ENCODE results near the gene ARPC5L.

Gene ARPC5L

DNA sequence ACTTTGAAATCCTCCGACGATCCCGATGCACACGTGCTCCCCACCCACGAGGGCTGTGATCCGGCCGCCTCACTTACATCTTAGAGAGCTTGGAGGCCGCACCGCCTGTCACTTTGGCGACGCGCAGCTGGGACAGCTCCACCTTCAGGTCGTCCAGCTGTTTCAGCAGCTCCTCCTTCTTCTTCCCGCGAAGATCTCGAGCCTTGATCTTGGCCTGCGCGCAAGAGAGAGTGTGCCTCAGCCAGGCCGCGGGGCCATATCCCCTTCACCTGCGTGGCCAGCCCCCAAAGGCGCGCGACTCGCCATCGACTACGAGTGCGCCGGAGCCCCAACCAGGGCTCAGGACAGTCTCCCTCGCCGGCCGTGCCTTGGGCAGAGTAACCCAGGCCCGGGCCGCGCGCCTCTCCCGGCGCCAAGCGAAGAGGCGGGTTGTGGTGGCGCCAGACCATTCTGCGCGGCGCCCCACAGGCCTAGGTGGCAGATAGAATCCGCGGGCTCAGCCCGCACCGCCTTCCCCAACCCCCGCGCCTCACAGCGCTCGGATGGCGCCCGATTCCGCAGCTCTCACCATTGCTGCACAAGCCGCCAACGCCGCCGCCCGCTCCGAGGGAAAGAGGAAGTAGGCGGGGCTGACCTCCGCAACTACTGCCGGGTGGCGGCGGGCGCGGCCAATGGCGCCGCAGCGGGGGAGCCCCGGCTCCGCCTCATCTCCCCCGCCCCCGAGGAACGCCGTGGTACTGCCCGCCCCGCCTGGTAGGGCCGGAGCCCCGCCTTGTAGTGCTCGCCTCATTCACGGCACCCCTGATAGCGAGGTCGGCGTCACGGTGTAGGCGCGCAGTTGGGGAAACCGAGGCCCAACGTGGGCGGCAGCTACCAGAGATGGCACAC, at the start of gene ARPC5L, which contains the start of gene RPL35:
Gene ARPC5L, plus strand, starts transcription at position 789 of the 888 bp plus-strand sequence. CDS start 7,161 bp downstream, outside the sequence.
Gene RPL35, minus strand, starts transcription at position 616 of the 888 bp plus-strand sequence. Its CDS starts 45 bp downstream, at position 571.
- Histone ChIP-seq H3K27ac (ENCODE audit: low read length) (peak within 1 kb of the TSS; percentile 91), H2AFZ (ENCODE audit: low read depth, low read length) (peak within 1 kb of the TSS; percentile 89), H3K27me3 (ENCODE audit: insufficient read depth, low read length, poor library complexity) (no peaks in the 10 kb centered on the region), H3K9ac (ENCODE audit: low read depth, low read length) (peak within 1 kb of the TSS; percentile 79), H4K20me1 (ENCODE audit: insufficient read depth, low read length) (peaks cover 49% of the 10 kb centered on the region), H3K4me3 (ENCODE audit: low read depth in 1 of 2, low read length in 2 of 2) (peak within 1 kb of the TSS; percentile 61 to 92), H3K4me2 (ENCODE audit: insufficient read depth, low read length) (peak within 1 kb of the TSS; percentile 93), H3K4me1 (ENCODE audit: insufficient read depth, low read length) (peaks cover 38% of the 10 kb centered on the region), H3K36me3 (ENCODE audit: insufficient read depth, low read length) (peaks cover 50% of the 10 kb centered on the region), H3K9me3 (ENCODE audit: insufficient read depth, low read length, severe bottlenecking) (no peaks in the 10 kb centered on the region), H3K79me2 (ENCODE audit: insufficient read depth, low read length) (peaks cover 35% of the 10 kb centered on the region)
- peak; percentile 93 for DNase-seq
- peak; percentile 91 for ATAC-seq (ENCODE audit: insufficient read depth, low read depth)
- no peak for TF ChIP-seq EZH2 (IDR thresholded peaks at IDR 0.05; ENCODE audit: borderline replicate concordance, low read depth, low read length, severe bottlenecking)
- TF ChIP-seq, protein P1, sequence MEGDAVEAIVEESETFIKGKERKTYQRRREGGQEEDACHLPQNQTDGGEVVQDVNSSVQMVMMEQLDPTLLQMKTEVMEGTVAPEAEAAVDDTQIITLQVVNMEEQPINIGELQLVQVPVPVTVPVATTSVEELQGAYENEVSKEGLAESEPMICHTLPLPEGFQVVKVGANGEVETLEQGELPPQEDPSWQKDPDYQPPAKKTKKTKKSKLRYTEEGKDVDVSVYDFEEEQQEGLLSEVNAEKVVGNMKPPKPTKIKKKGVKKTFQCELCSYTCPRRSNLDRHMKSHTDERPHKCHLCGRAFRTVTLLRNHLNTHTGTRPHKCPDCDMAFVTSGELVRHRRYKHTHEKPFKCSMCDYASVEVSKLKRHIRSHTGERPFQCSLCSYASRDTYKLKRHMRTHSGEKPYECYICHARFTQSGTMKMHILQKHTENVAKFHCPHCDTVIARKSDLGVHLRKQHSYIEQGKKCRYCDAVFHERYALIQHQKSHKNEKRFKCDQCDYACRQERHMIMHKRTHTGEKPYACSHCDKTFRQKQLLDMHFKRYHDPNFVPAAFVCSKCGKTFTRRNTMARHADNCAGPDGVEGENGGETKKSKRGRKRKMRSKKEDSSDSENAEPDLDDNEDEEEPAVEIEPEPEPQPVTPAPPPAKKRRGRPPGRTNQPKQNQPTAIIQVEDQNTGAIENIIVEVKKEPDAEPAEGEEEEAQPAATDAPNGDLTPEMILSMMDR (IDR thresholded peaks at IDR 0.05; ENCODE audit: borderline replicate concordance, extremely low read depth, low read length, poor library complexity, severe bottlenecking), result peak; percentile 28

DNA sequence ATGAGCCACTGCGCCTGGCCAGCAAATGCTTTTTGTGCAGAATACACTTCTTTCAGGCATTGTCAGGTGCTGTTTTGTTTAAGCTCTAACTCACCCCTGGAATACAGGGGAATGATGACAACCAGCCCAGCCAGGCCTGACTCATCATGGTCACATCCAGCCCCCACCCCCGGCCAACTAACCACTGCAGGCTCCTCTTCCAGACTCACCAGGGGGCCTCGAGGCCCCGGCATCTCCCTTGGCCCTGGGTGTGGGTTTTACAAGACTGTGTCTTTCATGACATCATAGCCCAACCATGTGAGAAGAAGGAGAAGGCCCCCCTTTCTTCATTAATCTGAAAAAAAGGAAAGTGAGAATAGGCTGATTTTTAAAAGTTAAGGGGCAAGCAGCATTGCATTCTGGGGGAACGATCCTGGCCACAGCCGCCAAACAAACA, 49.5 kb upstream of the ARPC5L start:
- no peak overlapping the region for H2AFZ ChIP-seq (ENCODE audit: low read depth, low read length)
- no peak overlapping the region for H3K4me2 ChIP-seq (ENCODE audit: insufficient read depth, low read length)
- no peaks in the 10 kb centered on the region for H3K36me3 ChIP-seq (ENCODE audit: insufficient read depth, low read length)
- H3K27ac ChIP-seq (ENCODE audit: low read length), result no peak overlapping the region
- no peaks in the 10 kb centered on the region for H3K27me3 ChIP-seq (ENCODE audit: insufficient read depth, low read length, poor library complexity)
- H3K4me3 ChIP-seq (ENCODE audit: low read depth in 1 of 2, low read length in 2 of 2), result no peak overlapping the region
- H3K4me1 ChIP-seq (ENCODE audit: insufficient read depth, low read length), result no peaks in the 10 kb centered on the region
- H4K20me1 ChIP-seq (ENCODE audit: insufficient read depth, low read length), result no peaks in the 10 kb centered on the region
- no peak overlapping the region for H3K9ac ChIP-seq (ENCODE audit: low read depth, low read length)
- no peak for ATAC-seq (ENCODE audit: insufficient read depth, low read depth)
- TF ChIP-seq, protein P1 (IDR thresholded peaks at IDR 0.05; ENCODE audit: borderline replicate concordance, extremely low read depth, low read length, poor library complexity, severe bottlenecking), result no peak
- no peak for TF ChIP-seq EZH2 (IDR thresholded peaks at IDR 0.05; ENCODE audit: borderline replicate concordance, low read depth, low read length, severe bottlenecking)
- DNase-seq, result peak; percentile 6
- H3K9me3 ChIP-seq (ENCODE audit: insufficient read depth, low read length, severe bottlenecking), result no peaks in the 10 kb centered on the region
- H3K79me2 ChIP-seq (ENCODE audit: insufficient read depth, low read length), result no peaks in the 10 kb centered on the region

- no peaks in the 10 kb centered on the region for H3K9me3 ChIP-seq (ENCODE audit: insufficient read depth, low read length, severe bottlenecking)
- no peaks in the 10 kb centered on the region for H3K36me3 ChIP-seq (ENCODE audit: insufficient read depth, low read length)
- DNase-seq (no peak), ATAC-seq (ENCODE audit: insufficient read depth, low read depth) (no peak)
- H3K4me3 ChIP-seq (ENCODE audit: low read depth in 1 of 2, low read length in 2 of 2), result no peak overlapping the region
- no peaks in the 10 kb centered on the region for H4K20me1 ChIP-seq (ENCODE audit: insufficient read depth, low read length)
- H3K9ac ChIP-seq (ENCODE audit: low read depth, low read length), result no peak overlapping the region
- H3K4me2 ChIP-seq (ENCODE audit: insufficient read depth, low read length), result no peak overlapping the region
- H3K27me3 ChIP-seq (ENCODE audit: insufficient read depth, low read length, poor library complexity), result no peaks in the 10 kb centered on the region
- TF ChIP-seq, protein P1 (IDR thresholded peaks at IDR 0.05; ENCODE audit: borderline replicate concordance, extremely low read depth, low read length, poor library complexity, severe bottlenecking), result no peak
- no peak for TF ChIP-seq EZH2 (IDR thresholded peaks at IDR 0.05; ENCODE audit: borderline replicate concordance, low read depth, low read length, severe bottlenecking)
- peaks cover 2% of the 10 kb centered on the region for H3K4me1 ChIP-seq (ENCODE audit: insufficient read depth, low read length)
- no peaks in the 10 kb centered on the region for H3K79me2 ChIP-seq (ENCODE audit: insufficient read depth, low read length)
- no peak overlapping the region for H2AFZ ChIP-seq (ENCODE audit: low read depth, low read length)
- no peak overlapping the region for H3K27ac ChIP-seq (ENCODE audit: low read length)
Measured at GRCh38 chr9:124813041-124813440, 48.9 kb upstream of the ARPC5L start.

All from DND-41 (cell line).